ENCODE data around the gene EPB41L3. TPM values are rescaled to one million over a fixed set of nuclear protein-coding genes. Genes with fewer than 3 reads are reported as not detected.
A peak's percentile ranks its signal among the peaks of the same experiment; 100 is the strongest.
"Not testable (repeated sequence)": the region's sequence is repeated elsewhere in the genome, so short reads cannot be mapped to it uniquely, and the experiment has no call there.

The EPB41L3 gene
- total RNA-seq, 4 donors from 2014 or later: 32.0 to 60.6 (median 41.8) TPM

GRCh38 chr18:5488844-5489243, 55.0 kb downstream of the EPB41L3 start:
- Histone ChIP-seq H3K36me3 (no peaks in the 10 kb centered on the region), H3K9me3 (peaks cover 0 to 4% (median 0%) of the 10 kb centered on the region in 4 donors), H3K4me3 (peak overlapping the region in 1 of 4 donors; percentile 29), H3K4me1 (no peaks in the 10 kb centered on the region), H3K27me3 (no peaks in the 10 kb centered on the region), H3K27ac (replicated peaks in 1 of 4) (no peak overlapping the region)
- no peak for DNase-seq (ENCODE audit: extremely low spot score)
- intact Hi-C loops (cut with DNase I): no loop called here
- WGBS: 38% methylated on average over 9 of the region's 24 CpGs
- TF ChIP-seq CTCF (IDR thresholded peaks at IDR 0.05) (no peak), POLR2AphosphoS5 (IDR thresholded peaks at IDR 0.05) (no peak), POLR2A (IDR thresholded peaks at IDR 0.05; ENCODE audit: low read depth) (no peak), EP300 (IDR thresholded peaks at IDR 0.05) (no peak)

DNA sequence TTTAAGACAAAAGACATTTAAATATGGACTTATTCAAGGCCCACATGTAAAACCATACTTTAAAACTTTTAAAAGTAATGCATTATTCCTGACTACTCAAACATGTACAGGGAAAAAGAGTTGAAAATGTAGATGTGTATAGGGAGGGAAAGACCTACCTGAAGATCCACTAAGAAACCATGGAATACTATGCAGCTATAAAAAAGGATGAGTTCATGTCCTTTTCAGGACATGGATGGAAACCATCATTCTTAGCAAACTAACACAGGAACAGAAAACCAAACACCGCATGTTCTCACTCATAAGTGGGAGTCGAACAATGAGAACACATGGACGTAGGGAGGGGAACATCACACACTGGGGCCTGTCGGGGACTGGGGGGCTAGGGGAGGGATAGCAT, 55.8 kb downstream of the EPB41L3 start:
- DNase-seq (ENCODE audit: extremely low spot score); intact Hi-C loops (cut with DNase I); H3K4me1 ChIP-seq; H3K27me3 ChIP-seq; H3K27ac ChIP-seq (replicated peaks in 1 of 4); H3K4me3 ChIP-seq; H3K36me3 ChIP-seq; H3K9me3 ChIP-seq: not testable (repeated sequence)
- 94% methylated on average over 4 of the region's 4 CpGs for WGBS

GRCh38 chr18:5484526-5484925, 59.3 kb downstream of the EPB41L3 start:
- no peak overlapping the region for H3K4me3 ChIP-seq
- DNase-seq (ENCODE audit: extremely low spot score): no peak
- intact Hi-C loops (cut with DNase I): no loop called here
- H3K4me1 ChIP-seq: no peaks in the 10 kb centered on the region
- no peaks in the 10 kb centered on the region for H3K27me3 ChIP-seq
- H3K9me3 ChIP-seq: peaks cover 0 to 4% (median 0%) of the 10 kb centered on the region in 4 donors
- no peaks in the 10 kb centered on the region for H3K36me3 ChIP-seq
- 91% methylated on average over 2 of the region's 2 CpGs for WGBS
- TF ChIP-seq CTCF (IDR thresholded peaks at IDR 0.05) (no peak), POLR2AphosphoS5 (IDR thresholded peaks at IDR 0.05) (no peak), EP300 (IDR thresholded peaks at IDR 0.05) (no peak), POLR2A (IDR thresholded peaks at IDR 0.05; ENCODE audit: low read depth) (no peak)
- no peak overlapping the region for H3K27ac ChIP-seq (replicated peaks in 1 of 4)

DNA sequence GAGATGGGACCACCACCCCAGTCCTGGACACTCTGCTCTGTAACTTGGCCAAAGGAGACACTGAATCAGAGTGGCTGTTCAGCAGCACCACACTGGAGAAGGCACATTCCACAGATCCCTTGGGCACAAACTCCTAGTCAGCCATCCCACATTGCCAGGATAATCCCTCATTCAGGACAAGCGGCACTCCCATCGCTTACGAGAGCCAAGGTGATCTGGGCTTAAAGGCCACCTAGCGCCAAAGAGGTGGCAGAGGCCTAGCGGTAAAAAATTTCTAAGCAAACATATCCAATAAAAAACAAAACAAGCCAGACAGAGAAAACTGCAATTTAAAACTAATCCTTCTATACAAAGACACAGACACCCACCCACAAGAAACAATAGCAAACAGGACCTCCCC, 62.2 kb downstream of the EPB41L3 start:
- H3K9me3 ChIP-seq: peaks cover 0 to 4% (median 0%) of the 10 kb centered on the region in 4 donors
- H3K27me3 ChIP-seq: no peaks in the 10 kb centered on the region
- intact Hi-C loops (cut with DNase I): no loop called here
- H3K36me3 ChIP-seq: no peaks in the 10 kb centered on the region
- peaks cover 0 to 2% (median 0%) of the 10 kb centered on the region in 4 donors for H3K4me1 ChIP-seq
- WGBS: 94% methylated on average over 5 of the region's 5 CpGs
- DNase-seq (ENCODE audit: extremely low spot score): no peak
- H3K27ac ChIP-seq (replicated peaks in 1 of 4): no peak overlapping the region
- TF ChIP-seq POLR2A (IDR thresholded peaks at IDR 0.05; ENCODE audit: low read depth): no peak
- no peak for TF ChIP-seq CTCF (IDR thresholded peaks at IDR 0.05)
- TF ChIP-seq EP300 (IDR thresholded peaks at IDR 0.05): no peak
- no peak for TF ChIP-seq POLR2AphosphoS5 (IDR thresholded peaks at IDR 0.05)
- H3K4me3 ChIP-seq: no peak overlapping the region

DNA sequence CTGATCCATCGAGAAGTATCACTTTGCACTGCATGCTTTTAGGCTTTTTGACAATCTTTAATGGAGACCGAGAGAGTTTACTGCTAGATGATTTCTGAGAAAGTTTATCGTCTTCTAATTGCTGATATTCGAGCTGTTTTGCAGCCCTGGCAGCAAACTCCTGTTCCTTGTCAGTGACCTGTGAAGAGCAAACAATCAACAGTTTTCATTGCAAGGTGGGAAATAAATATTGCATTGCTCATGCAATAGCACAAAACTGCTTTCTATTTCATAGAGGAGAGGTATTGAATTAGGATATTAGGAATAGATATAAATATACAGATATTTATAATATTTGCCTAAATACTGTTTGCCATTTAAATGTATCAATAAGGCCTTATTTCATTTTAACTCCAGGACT, 65.5 kb downstream of the EPB41L3 start:
- intact Hi-C loops (cut with DNase I): no loop called here
- TF ChIP-seq POLR2A (IDR thresholded peaks at IDR 0.05; ENCODE audit: low read depth) (no peak), EP300 (IDR thresholded peaks at IDR 0.05) (no peak), POLR2AphosphoS5 (IDR thresholded peaks at IDR 0.05) (no peak), CTCF (IDR thresholded peaks at IDR 0.05) (no peak)
- Histone ChIP-seq H3K9me3 (no peaks in the 10 kb centered on the region), H3K27ac (replicated peaks in 1 of 4) (no peak overlapping the region), H3K36me3 (no peaks in the 10 kb centered on the region), H3K4me1 (peaks cover 0 to 6% (median 1%) of the 10 kb centered on the region in 4 donors), H3K4me3 (no peak overlapping the region), H3K27me3 (no peaks in the 10 kb centered on the region)
- no peak for DNase-seq (ENCODE audit: extremely low spot score)
- 81% methylated on average over 4 of the region's 4 CpGs for WGBS

All from esophagus muscularis mucosa (tissue), 4 donors.